Tibial nerve (tissue), 4 donors: Measurements from ENCODE around the gene TFEB.

Experiments used
- EP300 ChIP-seq, 2 donors: sonication (generic); formaldehyde crosslinking; IDR thresholded peaks; one replicate each; pipeline ENCODE4 v1.6.1; 2017; ENCODE audit warnings: antibody characterized with exemption in 2 of 2, mild to moderate bottlenecking in 1 of 2
- POLR2A ChIP-seq, 2 donors: fragments of 450-650 bp; IDR thresholded peaks; one replicate each; pipeline ENCODE4 v1.6.1; 2017; ENCODE audit warnings: antibody characterized with exemption in 2 of 2, mild to moderate bottlenecking in 2 of 2, moderate library complexity in 2 of 2
- TF ChIP-seq, protein P1 (sequence below), 5 experiments: fragments of 200-600 bp in 3 of 5; fragments of 450-650 bp in 2 of 5; sonication (generic) in 3 of 5; IDR thresholded peaks; one replicate each; pipeline ENCODE4 v1.5.1; 2016 to 2019; ENCODE audit warnings: antibody characterized with exemption in 5 of 5, mild to moderate bottlenecking in 3 of 5, moderate library complexity in 2 of 5

GRCh38 chr6:41707565-41708200 lies 27.7 kb downstream of the TFEB start:
- TF ChIP-seq POLR2A (IDR thresholded peaks at IDR 0.05) = no peak
- TF ChIP-seq, protein P1, sequence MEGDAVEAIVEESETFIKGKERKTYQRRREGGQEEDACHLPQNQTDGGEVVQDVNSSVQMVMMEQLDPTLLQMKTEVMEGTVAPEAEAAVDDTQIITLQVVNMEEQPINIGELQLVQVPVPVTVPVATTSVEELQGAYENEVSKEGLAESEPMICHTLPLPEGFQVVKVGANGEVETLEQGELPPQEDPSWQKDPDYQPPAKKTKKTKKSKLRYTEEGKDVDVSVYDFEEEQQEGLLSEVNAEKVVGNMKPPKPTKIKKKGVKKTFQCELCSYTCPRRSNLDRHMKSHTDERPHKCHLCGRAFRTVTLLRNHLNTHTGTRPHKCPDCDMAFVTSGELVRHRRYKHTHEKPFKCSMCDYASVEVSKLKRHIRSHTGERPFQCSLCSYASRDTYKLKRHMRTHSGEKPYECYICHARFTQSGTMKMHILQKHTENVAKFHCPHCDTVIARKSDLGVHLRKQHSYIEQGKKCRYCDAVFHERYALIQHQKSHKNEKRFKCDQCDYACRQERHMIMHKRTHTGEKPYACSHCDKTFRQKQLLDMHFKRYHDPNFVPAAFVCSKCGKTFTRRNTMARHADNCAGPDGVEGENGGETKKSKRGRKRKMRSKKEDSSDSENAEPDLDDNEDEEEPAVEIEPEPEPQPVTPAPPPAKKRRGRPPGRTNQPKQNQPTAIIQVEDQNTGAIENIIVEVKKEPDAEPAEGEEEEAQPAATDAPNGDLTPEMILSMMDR (IDR thresholded peaks at IDR 0.05) = no peak
- peak in 1 of 2 donors; percentile 33 for TF ChIP-seq EP300 (IDR thresholded peaks at IDR 0.05)
